ENCODE measurements around the gene BICD1.
"Not testable (repeated sequence)": the region's sequence is repeated elsewhere in the genome, so short reads cannot be mapped to it uniquely, and the experiment has no call there.

The BICD1 gene

GRCh38 chr12:32106517-32107358 is at the start of gene BICD1:
BICD1 (plus strand) TSS chr12:32106847; CDS start chr12:32107332, 485 bp downstream.
- DNase-seq: peak; percentile 63

GRCh38 chr12:32061033-32061432 is 45.6 kb upstream of the BICD1 start:
- no peak for DNase-seq

- DNase-seq: no peak
Observed at GRCh38 chr12:32062881-32063280, 43.8 kb upstream of the BICD1 start.

- DNase-seq: no peak
Observed at GRCh38 chr12:32063796-32064195, 42.9 kb upstream of the BICD1 start.

- DNase-seq: no peak
Observed at GRCh38 chr12:32066206-32066605, 40.4 kb upstream of the BICD1 start.

- no peak for DNase-seq
Observed at GRCh38 chr12:32069071-32069470, 37.6 kb upstream of the BICD1 start.

- DNase-seq: no peak
Observed at GRCh38 chr12:32069731-32070130, 36.9 kb upstream of the BICD1 start.

GRCh38 chr12:32070370-32070769 is 36.3 kb upstream of the BICD1 start:
- DNase-seq: no peak

GRCh38 chr12:32072102-32072501 is 34.5 kb upstream of the BICD1 start:
- no peak for DNase-seq

- no peak for DNase-seq
Observed at GRCh38 chr12:32074432-32074831, 32.2 kb upstream of the BICD1 start.

- DNase-seq: no peak
Observed at GRCh38 chr12:32076941-32077340, 29.7 kb upstream of the BICD1 start.

- DNase-seq: no peak
Observed at GRCh38 chr12:32080435-32080834, 26.2 kb upstream of the BICD1 start.

GRCh38 chr12:32083489-32083888 is 23.2 kb upstream of the BICD1 start:
- no peak for DNase-seq

GRCh38 chr12:32084017-32084688 is 22.5 kb upstream of the BICD1 start:
- DNase-seq: no peak

GRCh38 chr12:32084753-32085152 is 21.9 kb upstream of the BICD1 start:
- DNase-seq: no peak

- no peak for DNase-seq
Observed at GRCh38 chr12:32087306-32087705, 19.3 kb upstream of the BICD1 start.

GRCh38 chr12:32089156-32089555 is 17.5 kb upstream of the BICD1 start:
- DNase-seq: no peak

GRCh38 chr12:32089586-32089985 is 17.1 kb upstream of the BICD1 start:
- no peak for DNase-seq

GRCh38 chr12:32091696-32092095 is 15.0 kb upstream of the BICD1 start:
- no peak for DNase-seq

- no peak for DNase-seq
Observed at GRCh38 chr12:32098112-32098511, 8.5 kb upstream of the BICD1 start.

- DNase-seq: not testable (repeated sequence)
Observed at GRCh38 chr12:32099275-32099674, 7.4 kb upstream of the BICD1 start.

GRCh38 chr12:32100361-32100760 is 6.3 kb upstream of the BICD1 start:
- DNase-seq: no peak

GRCh38 chr12:32100888-32101287 is 5.8 kb upstream of the BICD1 start:
- no peak for DNase-seq

GRCh38 chr12:32102234-32102633 is 4.4 kb upstream of the BICD1 start:
- DNase-seq: no peak

Data from activated effector memory CD4-positive, alpha-beta T cell treated with Interleukin-2 at 50 U/mL for 16 hours (primary cell).